Psoas muscle (tissue), 8 donors: Measurements from ENCODE around the gene SPDEF. TPM values are rescaled to one million over a fixed set of nuclear protein-coding genes. Genes with fewer than 3 reads are reported as not detected.

Source experiments
- ATAC-seq, 4 donors: fragments of 200-7000 bp; cut with Tn5 transposase; one replicate each; pipeline ENCODE4 v1.9.1; 2020; ENCODE audit warnings: moderate library complexity in 3 of 4, mild to moderate bottlenecking in 2 of 4
- DNase-seq, 2 donors: peaks; one replicate each; pipeline ENCODE4 v3.0.0-alpha.2; 2020
- H3K27ac ChIP-seq: fragments of 200-600 bp; one replicate; pipeline ENCODE4 v1.8.0; 2022
- H3K27me3 ChIP-seq, 3 donors: fragments of 200-600 bp in 1 of 3; one replicate each; pipeline versions ENCODE4 v1.6.1 to v1.8.0; 2013 to 2022; ENCODE audit warnings: low read length in 2 of 3, mild to moderate bottlenecking in 2 of 3, moderate library complexity in 1 of 3; ENCODE audit not compliant: insufficient read depth in 3 of 3
- H3K36me3 ChIP-seq, 2 donors: fragments of 200-600 bp in 1 of 2; one replicate each; pipeline versions ENCODE4 v1.6.1 to v1.8.0; 2013 to 2022; ENCODE audit warnings: low read depth in 1 of 2, mild to moderate bottlenecking in 1 of 2, moderate library complexity in 1 of 2; ENCODE audit not compliant: insufficient read depth in 1 of 2
- H3K4me1 ChIP-seq: fragments of 200-600 bp; one replicate; pipeline ENCODE4 v1.8.0; 2022
- H3K4me3 ChIP-seq: fragments of 200-600 bp; one replicate; pipeline ENCODE4 v1.8.0; 2022; ENCODE audit warnings: mild to moderate bottlenecking
- H3K9me3 ChIP-seq: fragments of 200-600 bp; one replicate; pipeline ENCODE4 v1.8.0; 2022
- WGBS, 3 donors: extraction: QIAGEN DNeasy Blood & Tissue Kit; methylation state at CpG; one replicate each; pipeline versions ENCODE4 v1.1.6 to v1.1.7; 2013; 5-methylcytosine and 5-hydroxymethylcytosine counted together
- intact Hi-C, 2 donors: fragments of 100-400 bp; cut with DNase I; formaldehyde crosslinking; loops; one replicate each; pipeline versions ENCODE4 v1.11.0 to v1.14.2; 2022
- polyA plus RNA-seq, 3 donors: library from polyadenylated mRNA; stranded (reverse); fragments of 200-250 nt; gene quantifications; one replicate each; pipeline ENCODE4 v1.2.3, GENCODE V29; 2013
- total RNA-seq, 4 donors: library from RNA; stranded (reverse); fragmentation: NEBNext Ultra II Directional in 2 of 4; extraction: Animal tissue kit (Norgen Biotek cat#: 25700) in 2 of 4; gene quantifications; one replicate each; pipeline versions ENCODE4 v1.2.1 to v1.2.4, GENCODE V29; 2021 to 2023
- TF ChIP-seq, protein P1 (sequence below): fragments of 200-600 bp; IDR thresholded peaks from one replicate; pipeline ENCODE4 v1.8.0; 2022; ENCODE audit warnings: antibody characterized with exemption
- donor health status: healthy with polysubstance abuse.
- donor health status: DM: no; HTN: no; CAD: no; lungs with moderate emphysema.
- donor health status: Bipolar disorder and iron deficiency.
- donor health status: healthy.
- donor health status: DM: yes; HTN: yes; CAD: no.
- donor health status: DM: no; HTN: no; CAD: no.
- donor health status: DM: no; HTN: no; CAD: no.
- donor health status: DM: yes; HTN: yes; CAD: no.

SPDEF gene
- total and polyA plus RNA-seq, 7 donors: 0.03 to 0.22 (median 0.21) TPM; not detected in 2

GRCh38 chr6:34517966-34518365, 38.2 kb downstream of the SPDEF start:
- ATAC-seq (no peak), DNase-seq (peak in 1 of 2 donors; percentile 19)
- WGBS, 3 donors: 82 to 86% (median 84%) methylated on average over 8 of the region's 8 CpGs
- Histone ChIP-seq H3K4me1 (no peaks in the 10 kb centered on the region), H3K9me3 (no peaks in the 10 kb centered on the region), H3K36me3 (no peaks in the 10 kb centered on the region), H3K27me3 (peaks cover 0 to 13% (median 6%) of the 10 kb centered on the region in 3 donors), H3K4me3 (no peak overlapping the region), H3K27ac (no peak overlapping the region)
- intact Hi-C loops: no loop called here
- TF ChIP-seq, protein P1, sequence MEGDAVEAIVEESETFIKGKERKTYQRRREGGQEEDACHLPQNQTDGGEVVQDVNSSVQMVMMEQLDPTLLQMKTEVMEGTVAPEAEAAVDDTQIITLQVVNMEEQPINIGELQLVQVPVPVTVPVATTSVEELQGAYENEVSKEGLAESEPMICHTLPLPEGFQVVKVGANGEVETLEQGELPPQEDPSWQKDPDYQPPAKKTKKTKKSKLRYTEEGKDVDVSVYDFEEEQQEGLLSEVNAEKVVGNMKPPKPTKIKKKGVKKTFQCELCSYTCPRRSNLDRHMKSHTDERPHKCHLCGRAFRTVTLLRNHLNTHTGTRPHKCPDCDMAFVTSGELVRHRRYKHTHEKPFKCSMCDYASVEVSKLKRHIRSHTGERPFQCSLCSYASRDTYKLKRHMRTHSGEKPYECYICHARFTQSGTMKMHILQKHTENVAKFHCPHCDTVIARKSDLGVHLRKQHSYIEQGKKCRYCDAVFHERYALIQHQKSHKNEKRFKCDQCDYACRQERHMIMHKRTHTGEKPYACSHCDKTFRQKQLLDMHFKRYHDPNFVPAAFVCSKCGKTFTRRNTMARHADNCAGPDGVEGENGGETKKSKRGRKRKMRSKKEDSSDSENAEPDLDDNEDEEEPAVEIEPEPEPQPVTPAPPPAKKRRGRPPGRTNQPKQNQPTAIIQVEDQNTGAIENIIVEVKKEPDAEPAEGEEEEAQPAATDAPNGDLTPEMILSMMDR: no peak

GRCh38 chr6:34517461-34517881, 38.7 kb downstream of the SPDEF start:
- intact Hi-C loops: no loop called here
- ATAC-seq: no peak
- Histone ChIP-seq H3K4me1 (no peaks in the 10 kb centered on the region), H3K27me3 (peaks cover 0 to 13% (median 6%) of the 10 kb centered on the region in 3 donors), H3K9me3 (no peaks in the 10 kb centered on the region), H3K4me3 (no peak overlapping the region), H3K36me3 (no peaks in the 10 kb centered on the region), H3K27ac (no peak overlapping the region)
- WGBS, 3 donors: 85 to 90% (median 85%) methylated on average over 4 of the region's 4 CpGs
- peak in 1 of 2 donors; percentile 27 for DNase-seq
- TF ChIP-seq, protein P1: no peak

GRCh38 chr6:34516391-34517324, 39.5 kb downstream of the SPDEF start:
- TF ChIP-seq, protein P1: no peak
- Histone ChIP-seq H3K27me3 (peaks cover 0 to 13% (median 6%) of the 10 kb centered on the region in 3 donors), H3K27ac (no peak overlapping the region), H3K36me3 (no peaks in the 10 kb centered on the region), H3K4me1 (no peaks in the 10 kb centered on the region), H3K4me3 (no peak overlapping the region), H3K9me3 (no peaks in the 10 kb centered on the region)
- peak in 1 of 2 donors; percentile 44 for DNase-seq
- ATAC-seq: no peak
- intact Hi-C loops: no loop called here
- 80 to 84% (median 83%) methylated on average over 21 to 22 of the region's 22 CpGs for WGBS, 3 donors

DNA sequence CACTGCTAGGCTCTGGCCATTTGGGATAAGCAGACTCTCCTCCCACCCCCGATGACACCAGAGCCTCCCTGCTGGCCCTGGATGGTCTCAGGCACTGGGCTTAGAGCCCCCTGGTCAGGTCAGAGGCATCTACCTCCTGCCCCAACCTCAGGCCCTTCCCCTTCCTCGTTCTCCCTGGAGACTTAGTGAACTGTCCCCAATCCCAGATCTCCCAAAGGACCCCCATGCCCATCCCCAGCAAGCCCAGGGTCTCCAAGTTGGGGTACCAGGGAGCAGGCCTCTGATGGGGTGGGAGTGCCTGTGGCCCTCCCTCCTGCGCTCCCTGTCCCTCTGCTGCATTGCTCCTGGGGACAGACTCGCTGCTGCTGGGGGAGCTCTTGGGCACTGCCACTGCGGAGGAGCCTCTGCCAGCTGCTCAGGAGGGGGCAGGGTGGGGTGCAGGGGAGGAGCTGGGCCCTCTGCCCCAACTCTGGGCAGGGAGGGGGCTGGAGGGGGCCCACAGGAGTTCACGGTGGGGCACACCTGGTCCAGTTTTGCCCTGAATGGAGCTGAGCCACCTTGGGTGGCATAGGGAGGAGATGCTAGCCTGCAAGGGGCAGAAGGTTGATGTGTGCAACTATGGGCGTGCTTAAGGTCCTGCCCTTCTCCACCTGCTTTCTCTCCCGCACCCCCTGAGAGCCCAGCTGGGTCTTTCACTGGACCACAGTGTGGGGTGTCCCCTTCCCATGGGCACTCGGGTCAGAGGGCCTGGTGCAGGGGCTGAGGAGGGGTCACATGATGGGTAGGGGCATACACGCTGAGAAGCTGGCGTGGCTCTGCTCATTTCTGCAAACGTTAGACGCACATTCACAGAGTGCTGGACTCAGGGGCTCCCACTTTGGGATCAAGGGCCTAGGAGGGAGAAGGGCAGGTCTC, 40.4 kb downstream of the SPDEF start:
- intact Hi-C loops: no loop called here
- H3K4me1 ChIP-seq: no peaks in the 10 kb centered on the region
- no peaks in the 10 kb centered on the region for H3K9me3 ChIP-seq
- no peak for ATAC-seq
- no peaks in the 10 kb centered on the region for H3K36me3 ChIP-seq
- no peak overlapping the region for H3K27ac ChIP-seq
- peak in 1 of 2 donors; percentile 13 for DNase-seq
- peaks cover 0 to 13% (median 6%) of the 10 kb centered on the region in 3 donors for H3K27me3 ChIP-seq
- WGBS, 3 donors: 69 to 81% (median 73%) methylated on average over 13 of the region's 13 CpGs
- TF ChIP-seq, protein P1: no peak
- no peak overlapping the region for H3K4me3 ChIP-seq
